OCI-LY1 (cell line): Measurements from ENCODE around the gene MLC1.

Experiments used
- EZH2 ChIP-seq: fragments of 200-600 bp; sonication (generic), shearing (Covaris generic); IDR thresholded peaks from 2 replicates; pipeline ENCODE4 v1.8.0; 2017; ENCODE audit warnings: borderline replicate concordance, mixed run types, mild to moderate bottlenecking, antibody characterized with exemption, low read length, moderate library complexity, mixed read lengths
- TF ChIP-seq, protein P1 (sequence below): fragments of 200-600 bp; sonication (generic), shearing (Covaris generic); IDR thresholded peaks from 2 replicates; pipeline ENCODE4 v1.5.1; 2017; ENCODE audit warnings: mild to moderate bottlenecking, antibody characterized with exemption, low read length, moderate library complexity, mixed read lengths

DNA sequence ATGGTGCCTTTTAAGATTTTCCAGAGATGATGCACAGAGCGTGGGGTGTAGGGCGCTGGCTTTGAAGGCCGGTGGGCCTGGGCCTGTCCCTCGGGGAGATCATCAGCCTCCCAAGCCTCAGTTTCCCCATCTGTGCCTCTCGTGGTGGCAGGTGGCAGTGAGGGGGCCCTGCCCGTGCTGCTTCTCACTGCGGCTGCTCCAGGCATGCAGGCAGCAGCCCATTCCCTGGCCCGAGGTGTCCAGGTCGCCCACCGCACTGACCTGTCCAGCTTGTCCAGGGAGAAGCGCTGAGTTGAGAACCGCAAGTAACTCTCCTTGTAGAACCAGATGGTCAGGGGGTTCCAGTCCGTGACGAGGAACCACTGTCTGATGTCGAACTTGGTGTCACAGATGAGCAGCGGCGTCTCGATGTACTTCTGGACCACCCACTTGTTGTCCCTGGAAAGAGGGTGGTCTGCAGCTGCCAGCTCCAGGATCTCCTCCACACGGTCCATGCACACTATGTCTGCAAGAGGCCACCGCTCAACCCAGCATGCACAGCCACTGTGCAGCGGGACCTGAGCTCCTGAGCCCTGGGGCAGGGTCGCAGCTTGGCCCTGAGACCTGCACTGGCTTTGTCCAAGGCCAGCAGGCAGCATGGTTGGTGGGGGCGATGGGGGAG, 52.2 kb downstream of the MLC1 start:
- TF ChIP-seq, protein P1, sequence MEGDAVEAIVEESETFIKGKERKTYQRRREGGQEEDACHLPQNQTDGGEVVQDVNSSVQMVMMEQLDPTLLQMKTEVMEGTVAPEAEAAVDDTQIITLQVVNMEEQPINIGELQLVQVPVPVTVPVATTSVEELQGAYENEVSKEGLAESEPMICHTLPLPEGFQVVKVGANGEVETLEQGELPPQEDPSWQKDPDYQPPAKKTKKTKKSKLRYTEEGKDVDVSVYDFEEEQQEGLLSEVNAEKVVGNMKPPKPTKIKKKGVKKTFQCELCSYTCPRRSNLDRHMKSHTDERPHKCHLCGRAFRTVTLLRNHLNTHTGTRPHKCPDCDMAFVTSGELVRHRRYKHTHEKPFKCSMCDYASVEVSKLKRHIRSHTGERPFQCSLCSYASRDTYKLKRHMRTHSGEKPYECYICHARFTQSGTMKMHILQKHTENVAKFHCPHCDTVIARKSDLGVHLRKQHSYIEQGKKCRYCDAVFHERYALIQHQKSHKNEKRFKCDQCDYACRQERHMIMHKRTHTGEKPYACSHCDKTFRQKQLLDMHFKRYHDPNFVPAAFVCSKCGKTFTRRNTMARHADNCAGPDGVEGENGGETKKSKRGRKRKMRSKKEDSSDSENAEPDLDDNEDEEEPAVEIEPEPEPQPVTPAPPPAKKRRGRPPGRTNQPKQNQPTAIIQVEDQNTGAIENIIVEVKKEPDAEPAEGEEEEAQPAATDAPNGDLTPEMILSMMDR: no peak
- no peak for TF ChIP-seq EZH2
